PFSK-1 (cell line): ENCODE measurements around the gene COPS3.

Experiments
- FOXP2 ChIP-seq: optimal IDR thresholded peaks from 2 replicates; pipeline ENCODE3; 2011; ENCODE audit warnings: borderline replicate concordance, control low read depth, inconsistent platforms; ENCODE audit not compliant: insufficient read depth; ENCODE audit errors: extremely low read length, extremely low read depth
- POLR2AphosphoS5 ChIP-seq: IDR thresholded peaks from 2 replicates; pipeline ENCODE4 v1.6.1; 2012; ENCODE audit warnings: low read depth, mild to moderate bottlenecking, control low read depth, low read length, moderate library complexity
- REST ChIP-seq, 2 experiments: IDR thresholded peaks; 2 replicates each; pipeline versions ENCODE4 v1.6.1 to v1.8.0; 2011 to 2012; ENCODE audit warnings: low read depth in 2 of 2, low read length in 2 of 2, control low read depth in 1 of 2, inconsistent platforms in 1 of 2, mild to moderate bottlenecking in 1 of 2, moderate library complexity in 1 of 2; ENCODE audit not compliant: insufficient read depth in 1 of 2
- SIN3A ChIP-seq: IDR thresholded peaks from 2 replicates; pipeline ENCODE4 v1.6.1; 2012; ENCODE audit warnings: mild to moderate bottlenecking, low read length, moderate library complexity, borderline replicate concordance; ENCODE audit not compliant: insufficient read depth
- TAF1 ChIP-seq: IDR thresholded peaks from 2 replicates; pipeline ENCODE4 v1.6.1; 2012; ENCODE audit warnings: low read length, control low read depth, borderline replicate concordance; ENCODE audit not compliant: insufficient read depth

Gene COPS3

DNA sequence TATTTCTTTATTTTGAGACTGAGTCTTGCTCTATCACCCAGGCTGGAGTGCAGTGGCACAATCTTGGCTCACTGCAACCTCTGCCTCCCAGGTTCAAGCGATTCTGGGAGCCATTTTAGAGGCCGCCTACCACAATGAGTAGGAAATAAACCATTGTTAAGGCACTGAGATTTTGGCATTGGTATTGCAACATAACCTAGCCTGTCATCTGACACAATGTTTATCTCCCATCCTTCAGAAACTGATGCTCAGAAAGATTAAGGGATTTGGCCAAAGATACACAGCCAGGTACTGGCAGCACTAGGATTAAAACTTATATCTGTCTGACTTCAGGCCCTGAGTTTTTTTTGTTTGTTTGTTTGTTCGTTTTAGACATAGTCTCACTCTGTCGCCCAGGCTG is 8.0 kb upstream of the COPS3 start:
- TF ChIP-seq REST (IDR thresholded peaks at IDR 0.05; ENCODE audit: insufficient read depth in 1 of 2, low read depth in 2 of 2, low read length in 2 of 2) (no peak), SIN3A (no peak), TAF1 (no peak), POLR2AphosphoS5 (no peak), FOXP2 (no peak)

DNA sequence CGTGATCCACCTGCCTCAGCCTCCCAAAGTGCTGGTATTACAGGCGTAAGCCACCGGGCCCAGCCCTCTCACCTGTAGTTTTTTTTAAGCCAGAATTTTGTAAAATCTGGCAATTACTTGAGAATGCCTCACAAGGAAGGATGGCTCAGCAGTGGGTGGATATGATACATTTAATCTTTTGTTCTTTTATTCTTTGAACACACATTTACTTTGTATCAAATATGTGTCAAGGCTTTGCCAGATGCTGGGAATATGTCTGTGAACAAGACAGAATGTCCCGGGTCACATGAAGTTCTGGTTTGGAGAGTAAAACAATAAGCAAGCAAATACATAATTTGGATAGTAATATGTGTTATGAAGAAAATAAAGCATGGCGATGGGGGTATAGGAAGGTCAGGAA is 4.9 kb upstream of the COPS3 start:
- TF ChIP-seq POLR2AphosphoS5: no peak
- TF ChIP-seq FOXP2: no peak
- no peak for TF ChIP-seq TAF1
- no peak for TF ChIP-seq REST (IDR thresholded peaks at IDR 0.05; ENCODE audit: insufficient read depth in 1 of 2, low read depth in 2 of 2, low read length in 2 of 2)
- TF ChIP-seq SIN3A: no peak

DNA sequence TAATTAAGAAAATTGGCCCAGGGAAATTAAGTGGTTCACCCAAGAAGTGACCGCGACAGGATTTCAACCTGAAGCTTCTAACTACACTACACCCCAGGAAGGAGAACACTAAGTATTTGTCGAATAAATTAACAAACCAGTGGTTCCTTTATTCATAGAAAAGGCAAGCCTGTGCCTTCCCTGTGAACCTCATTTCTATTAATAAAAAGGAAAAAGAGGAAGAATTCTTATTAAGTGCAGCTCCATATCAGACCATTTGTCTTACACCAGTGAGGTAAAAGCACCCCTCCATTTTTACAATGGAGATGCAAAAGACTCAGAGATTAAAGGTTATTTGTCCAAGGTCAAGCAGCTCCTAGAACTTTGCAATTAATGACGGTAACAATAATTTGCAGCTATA is 1.7 kb downstream of the COPS3 start:
- TF ChIP-seq SIN3A (no peak), TAF1 (no peak)

DNA sequence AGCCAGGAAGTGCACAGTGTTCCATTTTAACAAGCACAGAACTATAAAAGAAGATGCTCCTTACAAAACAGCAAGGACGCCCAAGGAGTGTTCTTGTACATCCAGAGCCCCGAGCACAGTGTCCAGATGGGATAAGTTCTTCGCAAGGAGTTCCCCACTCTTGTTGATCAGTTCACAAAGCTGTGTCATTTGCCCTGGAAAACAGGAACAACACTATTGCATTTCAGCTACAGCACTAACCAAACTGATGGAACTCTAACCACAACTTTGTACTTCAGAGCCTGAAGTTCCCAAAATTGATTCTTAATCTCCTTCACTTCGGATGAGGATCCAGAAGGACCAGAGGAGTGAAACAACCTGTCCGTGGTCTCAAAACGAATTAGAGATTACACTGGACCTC is 5.1 kb downstream of the COPS3 start:
- no peak for TF ChIP-seq TAF1
- no peak for TF ChIP-seq FOXP2
- no peak for TF ChIP-seq REST (IDR thresholded peaks at IDR 0.05; ENCODE audit: insufficient read depth in 1 of 2, low read depth in 2 of 2, low read length in 2 of 2)
- no peak for TF ChIP-seq POLR2AphosphoS5
- TF ChIP-seq SIN3A: no peak

DNA sequence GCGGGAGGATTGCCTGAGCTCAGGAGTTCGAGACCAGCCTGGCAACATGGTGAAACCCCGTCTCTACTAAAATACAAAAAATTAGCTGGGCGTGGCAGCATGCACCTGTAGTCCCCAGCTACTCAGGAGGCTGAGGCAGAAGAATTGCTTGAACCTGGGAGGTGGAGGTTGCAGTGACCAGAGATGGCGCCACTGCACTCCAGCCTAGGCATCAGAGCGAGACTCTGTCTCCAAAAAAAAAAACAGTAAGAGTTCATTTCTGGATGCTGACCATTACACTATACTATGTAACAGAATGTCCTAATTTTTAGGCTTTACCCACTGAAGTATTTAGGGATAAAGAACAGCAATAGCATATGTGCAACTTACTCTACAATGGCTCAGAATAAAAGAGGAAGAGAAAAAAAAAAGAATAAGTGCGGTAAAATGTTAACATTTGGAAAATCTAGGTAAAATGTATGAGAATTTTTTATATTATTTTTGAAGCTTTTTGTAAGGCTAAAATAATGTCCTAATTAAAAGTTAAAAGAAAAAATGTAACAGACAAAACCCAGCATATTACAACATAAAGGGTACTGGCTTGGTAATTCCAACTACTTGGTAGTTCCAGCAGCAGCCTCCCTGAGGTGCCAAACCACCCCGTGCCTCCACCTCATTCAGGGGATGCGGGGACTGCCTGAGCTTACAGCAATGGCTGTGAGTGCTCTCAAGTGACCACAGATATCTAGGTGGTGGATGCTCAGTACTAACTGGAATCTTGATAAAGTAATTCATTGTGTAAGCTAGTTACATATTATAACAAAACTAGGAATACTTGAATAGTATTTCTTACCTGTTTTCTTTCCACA is 10.9 kb downstream of the COPS3 start:
- TF ChIP-seq POLR2AphosphoS5: no peak
- no peak for TF ChIP-seq REST (IDR thresholded peaks at IDR 0.05; ENCODE audit: insufficient read depth in 1 of 2, low read depth in 2 of 2, low read length in 2 of 2)
- no peak for TF ChIP-seq SIN3A
- no peak for TF ChIP-seq FOXP2
- TF ChIP-seq TAF1: no peak
